GM23248 (cell line): Measurements from ENCODE around the gene PDE3B. TPM values are rescaled to one million over a fixed set of nuclear protein-coding genes. Genes with fewer than 3 reads are reported as not detected.

Experiments used
- DNase-seq: peaks from one replicate; pipeline ENCODE4 v3.0.0-alpha.2; 2015
- H2AFZ ChIP-seq: fragments of 200-600 bp; sonication (generic); 2 replicates; pipeline ENCODE4 v1.6.1; 2016; ENCODE audit warnings: antibody characterized with exemption
- H3F3A ChIP-seq: fragments of 200-600 bp; sonication (generic); 2 replicates; pipeline ENCODE4 v1.6.1; 2016; ENCODE audit warnings: mild to moderate bottlenecking, antibody characterized with exemption, mixed run types; ENCODE audit not compliant: insufficient read depth
- H3K27ac ChIP-seq: fragments of 200-600 bp; sonication (generic); 2 replicates; pipeline ENCODE4 v1.5.1; 2016; ENCODE audit warnings: mild to moderate bottlenecking
- H3K27me3 ChIP-seq: fragments of 200-600 bp; sonication (generic); replicated peaks from 2 replicates; pipeline ENCODE4 v1.6.1; 2016; ENCODE audit warnings: mild to moderate bottlenecking; ENCODE audit not compliant: insufficient read depth
- H3K36me3 ChIP-seq: fragments of 200-600 bp; sonication (generic); 2 replicates; pipeline ENCODE4 v1.6.1; 2016; ENCODE audit warnings: low read depth, mild to moderate bottlenecking
- H3K4me1 ChIP-seq: fragments of 200-600 bp; sonication (generic); 2 replicates; pipeline ENCODE4 v1.6.1; 2016; ENCODE audit warnings: mild to moderate bottlenecking; ENCODE audit not compliant: insufficient read depth
- H3K4me2 ChIP-seq: fragments of 200-600 bp; sonication (generic); one replicate; pipeline ENCODE4 v1.6.1; 2016; ENCODE audit warnings: mild to moderate bottlenecking; ENCODE audit not compliant: unreplicated experiment
- H3K4me3 ChIP-seq: fragments of 200-600 bp; sonication (generic); 2 replicates; pipeline ENCODE4 v1.5.1; 2016; ENCODE audit warnings: mild to moderate bottlenecking
- H3K79me2 ChIP-seq: fragments of 200-600 bp; sonication (generic); 2 replicates; pipeline ENCODE4 v1.6.1; 2016; ENCODE audit warnings: mild to moderate bottlenecking; ENCODE audit not compliant: insufficient read depth
- H3K9ac ChIP-seq: fragments of 200-600 bp; sonication (generic); 2 replicates; pipeline ENCODE4 v1.6.1; 2016; ENCODE audit warnings: mild to moderate bottlenecking
- H3K9me2 ChIP-seq: fragments of 200-600 bp; sonication (generic); 2 replicates; pipeline ENCODE4 v1.6.1; 2016; ENCODE audit warnings: mixed run types, mild to moderate bottlenecking, moderate library complexity; ENCODE audit not compliant: insufficient read depth
- H3K9me3 ChIP-seq: fragments of 200-600 bp; sonication (generic); one replicate; pipeline ENCODE4 v1.6.1; 2017; ENCODE audit warnings: low read depth
- H4K20me1 ChIP-seq: fragments of 200-600 bp; sonication (generic); 2 replicates; pipeline ENCODE4 v1.6.0; 2016; ENCODE audit not compliant: insufficient read depth
- EZH2 ChIP-seq: fragments of 200-600 bp; sonication (generic); IDR thresholded peaks from 2 replicates; pipeline ENCODE4 v1.6.1; 2018; ENCODE audit warnings: antibody characterized with exemption, mild to moderate bottlenecking; ENCODE audit not compliant: insufficient read depth, poor library complexity, severe bottlenecking
- EZH2phosphoT487 ChIP-seq: fragments of 200-600 bp; sonication (generic); IDR thresholded peaks from 2 replicates; pipeline ENCODE4 v1.6.1; 2018; ENCODE audit warnings: antibody characterized with exemption, moderate library complexity, mild to moderate bottlenecking, low read depth; ENCODE audit not compliant: insufficient read depth
- WGBS, 2 experiments: methylation state at CpG; one replicate each; pipeline ENCODE4 v1.1.6; 2015 to 2017; ENCODE audit warnings: low lambda C conversion rate in 2 of 2, low coverage in 1 of 2; ENCODE audit errors: missing lambda C conversion rate in 2 of 2; 5-methylcytosine and 5-hydroxymethylcytosine counted together
- in situ Hi-C: fragments of 300-500 bp; cut with MboI; formaldehyde crosslinking; loops from 2 replicates; pipeline ENCODE4 v1.15.0; 2020
- polyA plus RNA-seq: library from polyadenylated mRNA; unstranded; fragments of >200 nt; fragmentation: Nextera tagmentation; extraction: Ambion mirVana; gene quantifications from 2 replicates; pipeline ENCODE4 v1.2.1, GENCODE V29; 2016
- total RNA-seq: library from RNA; depleted of rRNA; stranded (reverse); fragments of >200 nt; shearing (Covaris generic); gene quantifications from 2 replicates; pipeline ENCODE4 v1.2.3, GENCODE V29; 2014

The PDE3B gene
- total and polyA plus RNA-seq, 2 experiments from 2014 or later: not detected

DNA sequence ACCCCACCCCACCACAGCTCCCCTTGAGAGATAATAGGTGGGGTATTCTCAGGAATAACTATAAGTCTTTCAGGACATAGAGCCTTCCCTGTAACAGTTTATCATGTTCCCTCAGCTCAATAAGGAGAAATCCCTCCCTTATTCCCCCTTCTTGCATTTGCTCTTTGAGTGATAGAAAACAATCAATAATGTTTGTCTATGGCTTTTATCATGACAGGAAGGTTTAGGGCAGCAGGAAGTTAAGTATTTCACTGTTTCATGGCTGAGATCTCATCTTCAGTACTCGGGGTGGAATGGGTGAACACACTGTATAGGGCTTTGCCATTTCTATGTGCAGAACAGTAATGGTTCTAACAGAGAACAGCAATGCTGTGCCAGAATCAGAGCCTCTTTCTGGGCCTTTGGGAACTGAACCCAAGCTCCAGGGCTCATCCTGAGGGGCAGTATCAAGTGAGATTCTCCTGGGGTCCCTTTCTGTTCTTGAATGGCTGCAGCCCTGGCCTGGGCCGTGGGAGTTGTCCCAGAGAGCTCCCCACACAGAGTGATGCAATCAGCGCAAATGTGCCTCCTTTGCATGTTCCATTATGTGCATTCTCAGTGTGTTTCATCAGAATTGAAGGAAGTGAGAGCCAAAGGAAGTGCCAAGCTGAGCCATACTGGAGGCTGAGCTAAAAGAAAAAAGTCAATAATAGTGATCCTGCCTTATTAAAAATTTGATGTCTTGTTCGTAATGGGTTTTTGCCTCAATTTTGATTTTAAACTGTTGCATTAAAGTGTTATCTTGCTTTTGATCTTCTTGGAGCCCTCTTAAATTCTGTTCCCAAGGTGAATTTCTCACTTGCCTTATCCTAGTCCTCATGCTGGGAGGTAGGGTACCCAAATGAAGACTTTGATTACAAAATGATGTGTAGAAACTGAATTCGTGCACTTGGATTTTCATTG lies 251.3 kb downstream of the PDE3B start:
- Histone ChIP-seq H3F3A (no peaks in the 10 kb centered on the region), H3K9ac (no peak overlapping the region), H3K27ac (no peak overlapping the region), H3K9me3 (no peaks in the 10 kb centered on the region), H4K20me1 (no peaks in the 10 kb centered on the region), H2AFZ (peak overlapping the region; percentile 38; the same call in 1 of the 2 replicates), H3K27me3 (no peaks in the 10 kb centered on the region), H3K4me2 (no peak overlapping the region), H3K4me3 (no peak overlapping the region), H3K36me3 (no peaks in the 10 kb centered on the region), H3K9me2 (no peaks in the 10 kb centered on the region), H3K4me1 (no peaks in the 10 kb centered on the region), H3K79me2 (no peaks in the 10 kb centered on the region)
- TF ChIP-seq EZH2 (no peak), EZH2phosphoT487 (no peak)
- in situ Hi-C loops: no loop called here
- WGBS, 2 experiments: 55 to 56% methylated on average over 5 of the region's 5 CpGs
- peak; percentile 48 for DNase-seq

DNA sequence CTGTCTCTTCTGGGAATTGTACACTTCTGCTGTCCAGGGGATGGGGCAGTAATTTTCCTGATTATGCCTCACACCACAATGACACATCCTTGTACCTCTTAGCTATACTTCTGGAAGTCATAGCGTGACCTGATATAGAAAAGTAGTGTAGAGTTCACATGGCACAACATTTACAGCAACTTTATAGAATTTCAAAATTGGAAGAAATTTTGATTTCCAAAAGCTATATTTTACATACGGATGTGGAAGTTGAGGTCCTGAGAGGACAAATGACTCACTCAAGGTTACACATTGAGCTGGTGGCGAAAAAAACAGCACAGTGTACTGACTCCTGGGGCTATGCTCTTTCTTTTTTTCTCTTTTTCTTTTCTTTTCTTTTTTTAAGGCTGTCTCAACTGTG lies 254.8 kb downstream of the PDE3B start:
- Histone ChIP-seq H3K4me1 (no peaks in the 10 kb centered on the region), H3K79me2 (no peaks in the 10 kb centered on the region), H3K36me3 (no peaks in the 10 kb centered on the region), H3K4me2 (no peak overlapping the region), H3K27me3 (no peaks in the 10 kb centered on the region), H3K4me3 (no peak overlapping the region), H4K20me1 (no peaks in the 10 kb centered on the region), H3F3A (no peaks in the 10 kb centered on the region), H3K27ac (no peak overlapping the region), H3K9me3 (no peaks in the 10 kb centered on the region), H2AFZ (no peak overlapping the region), H3K9ac (no peak overlapping the region), H3K9me2 (no peaks in the 10 kb centered on the region)
- in situ Hi-C loops: no loop called here
- no peak for DNase-seq
- 90 to 94% methylated on average over 3 of the region's 3 CpGs for WGBS, 2 experiments
- no peak for TF ChIP-seq EZH2phosphoT487
- TF ChIP-seq EZH2: no peak

DNA sequence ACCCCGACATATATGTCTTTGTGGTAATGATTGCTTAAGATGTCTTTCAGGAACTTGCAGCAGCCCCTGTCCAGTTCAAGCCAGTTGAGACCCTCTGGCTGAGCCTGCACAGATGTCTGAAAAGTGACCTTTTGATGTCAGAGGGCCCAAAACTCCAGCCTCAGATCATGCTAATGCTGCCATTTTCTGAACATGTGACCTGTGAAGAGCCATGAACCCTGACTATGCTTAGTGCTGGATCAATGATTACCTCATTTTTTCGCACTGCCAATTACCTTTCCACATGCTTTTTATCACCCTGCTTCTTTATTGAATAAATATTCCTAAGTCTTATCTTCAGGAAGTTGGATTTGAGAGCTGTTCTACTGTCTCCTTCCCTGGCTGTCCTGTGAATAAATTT lies 255.3 kb downstream of the PDE3B start:
- H3K9me3 ChIP-seq: no peaks in the 10 kb centered on the region
- DNase-seq: no peak
- no peak overlapping the region for H3K4me3 ChIP-seq
- H2AFZ ChIP-seq: no peak overlapping the region
- H3K9ac ChIP-seq: no peak overlapping the region
- TF ChIP-seq EZH2 (no peak), EZH2phosphoT487 (no peak)
- no peaks in the 10 kb centered on the region for H3K79me2 ChIP-seq
- H3K27ac ChIP-seq: no peak overlapping the region
- no peaks in the 10 kb centered on the region for H3K4me1 ChIP-seq
- H3K27me3 ChIP-seq: no peaks in the 10 kb centered on the region
- in situ Hi-C loops: no loop called here
- H4K20me1 ChIP-seq: no peaks in the 10 kb centered on the region
- no peaks in the 10 kb centered on the region for H3K36me3 ChIP-seq
- H3F3A ChIP-seq: no peaks in the 10 kb centered on the region
- H3K4me2 ChIP-seq: no peak overlapping the region
- H3K9me2 ChIP-seq: no peaks in the 10 kb centered on the region
- WGBS, 2 experiments: 43 to 46% methylated on average over 2 of the region's 2 CpGs

DNA sequence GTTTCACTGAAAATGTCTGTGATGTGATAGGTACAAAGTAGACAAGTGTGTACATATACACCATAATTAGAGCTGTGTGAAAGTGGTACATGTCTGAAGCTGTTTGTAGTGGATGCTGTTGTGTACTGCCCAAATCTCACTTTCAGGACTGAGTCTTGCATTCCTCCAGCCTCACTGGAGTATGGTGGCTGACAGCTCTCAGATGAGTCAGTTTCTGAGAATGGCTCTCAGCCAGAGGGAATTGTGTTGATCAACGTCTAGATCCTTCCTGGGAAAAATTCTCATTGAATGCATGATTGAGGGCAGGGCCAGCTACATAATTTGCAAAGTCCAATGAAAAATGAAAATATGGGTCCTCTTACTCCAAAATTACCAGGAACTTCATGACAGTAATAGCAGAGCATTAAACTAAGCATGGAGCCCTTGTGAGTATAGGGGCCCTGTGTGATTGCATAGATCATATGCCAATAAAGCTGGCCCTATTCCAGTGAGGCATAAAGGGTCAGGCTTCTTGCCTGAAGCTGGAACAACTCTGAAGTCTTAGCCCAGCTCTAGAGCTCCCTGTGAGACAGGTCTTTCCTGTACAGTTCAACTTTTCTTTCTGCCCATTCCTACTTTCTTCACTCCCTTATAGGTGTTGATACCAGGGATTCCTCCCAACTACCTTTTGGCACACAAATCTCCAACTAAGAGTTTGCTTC lies 259.2 kb downstream of the PDE3B start:
- no peaks in the 10 kb centered on the region for H3K27me3 ChIP-seq
- DNase-seq: peak; percentile 51
- no peak overlapping the region for H3K4me2 ChIP-seq
- WGBS, 2 experiments: 0% methylated on average over 1 of the region's 1 CpG
- H3F3A ChIP-seq: no peaks in the 10 kb centered on the region
- H3K79me2 ChIP-seq: no peaks in the 10 kb centered on the region
- no peak overlapping the region for H3K9ac ChIP-seq
- H3K36me3 ChIP-seq: no peaks in the 10 kb centered on the region
- no peak overlapping the region for H3K27ac ChIP-seq
- no peaks in the 10 kb centered on the region for H3K9me2 ChIP-seq
- in situ Hi-C loops: loop anchor here (25.0 kb wide), 1 partner anchor 365 kb away; no protein-coding TSS in a partner anchor
- H3K4me3 ChIP-seq: no peak overlapping the region
- no peaks in the 10 kb centered on the region for H3K9me3 ChIP-seq
- H3K4me1 ChIP-seq: no peaks in the 10 kb centered on the region; the same call in 1 of the 2 replicates
- H4K20me1 ChIP-seq: no peaks in the 10 kb centered on the region
- TF ChIP-seq EZH2: no peak
- no peak overlapping the region for H2AFZ ChIP-seq
